ENCODE measurements around the gene CCR2.

The CCR2 gene

DNA sequence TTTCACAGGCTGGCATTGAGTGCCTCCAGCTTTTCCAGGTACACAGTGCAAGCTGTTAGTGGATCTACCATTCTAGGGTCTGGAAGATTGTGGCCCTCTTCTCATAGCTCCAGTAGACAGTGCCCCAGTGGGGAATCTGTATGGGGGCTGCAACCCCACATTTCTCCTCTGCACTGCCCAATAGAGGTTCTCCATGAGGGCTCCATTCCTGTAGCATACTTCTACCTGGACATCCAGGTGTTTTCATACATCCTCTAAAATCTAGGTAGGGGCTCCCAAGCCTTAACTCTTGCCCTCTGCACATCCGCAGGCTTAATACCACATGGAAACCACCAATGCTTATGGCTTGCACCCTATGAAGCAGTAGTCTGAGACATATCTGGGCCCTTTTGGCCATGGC, 15.1 kb upstream of the CCR2 start:
- H3K4me3 ChIP-seq (replicated peaks in 1 of 2; ENCODE audit: low read depth in 2 of 2, low read length in 2 of 2) = no peak overlapping the region
- no peak for TF ChIP-seq CTCF (IDR thresholded peaks at IDR 0.05; ENCODE audit: low read depth, low read length)
- DNase-seq (ENCODE audit: low read depth in 2 of 2) = no peak

- TF ChIP-seq CTCF (IDR thresholded peaks at IDR 0.05; ENCODE audit: low read depth, low read length) = no peak
- no peak overlapping the region for H3K4me3 ChIP-seq (replicated peaks in 1 of 2; ENCODE audit: low read depth in 2 of 2, low read length in 2 of 2)
- DNase-seq (ENCODE audit: low read depth in 2 of 2) = no peak
These were observed 9.4 kb upstream of the CCR2 start for GRCh38 chr3:46344476-46344875.

GRCh38 chr3:46348823-46349482, 5.0 kb upstream of the CCR2 start:
- DNase-seq (ENCODE audit: low read depth in 2 of 2) = no peak
- no peak overlapping the region for H3K4me3 ChIP-seq (replicated peaks in 1 of 2; ENCODE audit: low read depth in 2 of 2, low read length in 2 of 2)
- no peak for TF ChIP-seq CTCF (IDR thresholded peaks at IDR 0.05; ENCODE audit: low read depth, low read length)

DNA sequence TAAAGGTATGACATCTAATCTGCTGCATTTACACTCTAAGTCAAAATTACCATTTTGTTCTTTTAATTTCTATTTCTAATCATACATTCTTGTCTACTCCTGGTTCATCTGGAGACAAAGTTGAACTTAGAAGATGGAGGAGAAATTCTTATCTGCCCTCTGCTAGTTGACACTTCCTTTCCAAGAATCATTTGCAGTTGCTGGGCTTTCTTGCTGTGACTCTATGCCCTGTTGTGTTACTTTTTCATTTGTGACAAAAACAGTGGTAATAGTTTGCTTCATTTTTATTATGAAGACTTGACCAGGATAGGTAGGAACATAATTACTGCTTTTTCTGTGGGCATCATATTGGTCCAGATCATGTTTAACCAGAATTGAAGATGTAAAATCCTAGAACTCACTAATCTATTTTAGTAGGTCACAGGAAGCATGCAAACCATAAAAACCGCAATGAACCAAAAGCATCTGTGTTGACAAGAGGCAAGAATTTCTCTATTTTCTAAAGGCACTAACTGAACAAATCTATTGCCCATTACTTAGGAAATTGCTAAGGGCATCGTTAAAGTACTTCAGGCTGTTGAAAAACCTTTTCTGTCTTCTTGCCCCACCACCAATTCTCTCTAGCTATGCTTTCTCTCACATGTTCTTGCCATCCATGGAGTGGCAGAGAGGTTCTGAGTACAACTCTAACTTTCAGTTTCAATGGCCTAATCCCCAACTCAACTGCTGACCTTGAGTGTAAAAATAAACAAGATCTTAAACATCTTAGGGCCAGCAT, 4.2 kb upstream of the CCR2 start:
- DNase-seq (ENCODE audit: low read depth in 2 of 2) = no peak
- no peak overlapping the region for H3K4me3 ChIP-seq (replicated peaks in 1 of 2; ENCODE audit: low read depth in 2 of 2, low read length in 2 of 2)
- no peak for TF ChIP-seq CTCF (IDR thresholded peaks at IDR 0.05; ENCODE audit: low read depth, low read length)

- no peak for TF ChIP-seq CTCF (IDR thresholded peaks at IDR 0.05; ENCODE audit: low read depth, low read length)
- no peak overlapping the region for H3K4me3 ChIP-seq (replicated peaks in 1 of 2; ENCODE audit: low read depth in 2 of 2, low read length in 2 of 2)
- DNase-seq (ENCODE audit: low read depth in 2 of 2) = no peak
These were observed 3.7 kb upstream of the CCR2 start for GRCh38 chr3:46350262-46350565.

- no peak for DNase-seq (ENCODE audit: low read depth in 2 of 2)
- no peak for TF ChIP-seq CTCF (IDR thresholded peaks at IDR 0.05; ENCODE audit: low read depth, low read length)
- H3K4me3 ChIP-seq (replicated peaks in 1 of 2; ENCODE audit: low read depth in 2 of 2, low read length in 2 of 2) = no peak overlapping the region
These were observed 2.3 kb upstream of the CCR2 start for GRCh38 chr3:46351646-46352045.

Data from cardiac fibroblast (primary cell).